Mesenchymal stem cell (in vitro differentiated cells and primary cell): Measurements from ENCODE around the gene KIF1A.

Source experiments
- DNase-seq: peaks from one replicate; pipeline ENCODE4 v3.0.0-alpha.2; 2013
- H2AFZ ChIP-seq: one replicate; pipeline ENCODE4 v1.6.1; 2013; ENCODE audit warnings: low read depth, mild to moderate bottlenecking, control low read depth, inconsistent platforms, low read length, moderate library complexity
- H2AK5ac ChIP-seq: 2 replicates; pipeline ENCODE4 v1.6.1; 2013; ENCODE audit warnings: low read length, moderate library complexity, mild to moderate bottlenecking, inconsistent platforms; ENCODE audit not compliant: severe bottlenecking
- H2BK120ac ChIP-seq: one replicate; pipeline ENCODE4 v1.6.1; 2013; ENCODE audit warnings: low read depth, mild to moderate bottlenecking, inconsistent platforms, low read length, moderate library complexity
- H2BK12ac ChIP-seq, 2 experiments: one replicate each; pipeline ENCODE4 v1.6.1; 2013; ENCODE audit warnings: inconsistent platforms in 2 of 2, low read length in 2 of 2, mild to moderate bottlenecking in 2 of 2, moderate library complexity in 2 of 2, control low read depth in 1 of 2
- H2BK15ac ChIP-seq: one replicate; pipeline ENCODE4 v1.6.1; 2013; ENCODE audit warnings: mild to moderate bottlenecking, low read depth, inconsistent platforms; ENCODE audit not compliant: poor library complexity, severe bottlenecking
- H2BK5ac ChIP-seq: 2 replicates; pipeline ENCODE4 v1.6.1; 2013; ENCODE audit warnings: low read depth, mild to moderate bottlenecking, low read length, control low read depth, inconsistent platforms; ENCODE audit not compliant: poor library complexity, severe bottlenecking
- H3K14ac ChIP-seq, 2 experiments: one replicate each; pipeline ENCODE4 v1.6.1; 2013; ENCODE audit warnings: inconsistent platforms in 2 of 2, low read length in 2 of 2, control low read depth in 1 of 2, mild to moderate bottlenecking in 1 of 2, moderate library complexity in 1 of 2
- H3K18ac ChIP-seq, 2 experiments: one replicate each; pipeline ENCODE4 v1.6.1; 2013; ENCODE audit warnings: inconsistent platforms in 2 of 2, low read length in 2 of 2, control low read depth in 1 of 2, low read depth in 1 of 2, mild to moderate bottlenecking in 1 of 2
- H3K23ac ChIP-seq, 2 experiments: one replicate each; pipeline ENCODE4 v1.6.1; 2013; ENCODE audit warnings: inconsistent platforms in 2 of 2, low read length in 2 of 2, mild to moderate bottlenecking in 2 of 2, moderate library complexity in 2 of 2, control low read depth in 1 of 2
- H3K27ac ChIP-seq: 2 replicates; pipeline ENCODE4 v1.5.1; 2013; ENCODE audit warnings: mild to moderate bottlenecking, moderate library complexity, low read length, control low read depth, inconsistent platforms; ENCODE audit not compliant: poor library complexity, severe bottlenecking
- H3K27me3 ChIP-seq, 2 experiments: 2 replicates each; pipeline versions ENCODE4 v1.6.1 to v1.7.0; 2013; ENCODE audit warnings: low read length in 2 of 2, mild to moderate bottlenecking in 2 of 2, moderate library complexity in 2 of 2, control low read depth in 1 of 2, inconsistent platforms in 1 of 2; ENCODE audit not compliant: control insufficient read depth in 1 of 2, insufficient read depth in 1 of 2
- H3K36me3 ChIP-seq, 2 experiments: 2 replicates each; pipeline versions ENCODE4 v1.6.1 to v1.7.0; 2013; ENCODE audit warnings: low read length in 2 of 2, control low read depth in 1 of 2, inconsistent platforms in 1 of 2, low read depth in 1 of 2, mild to moderate bottlenecking in 1 of 2; ENCODE audit not compliant: insufficient read depth in 2 of 2, control insufficient read depth in 1 of 2
- H3K4ac ChIP-seq, 2 experiments: one replicate each; pipeline ENCODE4 v1.6.1; 2013; ENCODE audit warnings: inconsistent platforms in 2 of 2, low read length in 2 of 2, mild to moderate bottlenecking in 2 of 2, moderate library complexity in 2 of 2, control low read depth in 1 of 2, low read depth in 1 of 2
- H3K4me1 ChIP-seq: 2 replicates; pipeline ENCODE4 v1.6.1; 2013; ENCODE audit warnings: low read depth, low read length, control low read depth; ENCODE audit not compliant: control insufficient read depth, insufficient read depth
- H3K4me2 ChIP-seq: 2 replicates; pipeline ENCODE4 v1.6.1; 2013; ENCODE audit warnings: low read length, mild to moderate bottlenecking, inconsistent platforms; ENCODE audit not compliant: poor library complexity, severe bottlenecking
- H3K4me3 ChIP-seq, 2 experiments: 2 replicates each; pipeline versions ENCODE4 v1.5.1 to v1.7.0; 2013; ENCODE audit warnings: low read length in 2 of 2, mild to moderate bottlenecking in 2 of 2, control low read depth in 1 of 2, low read depth in 1 of 2; ENCODE audit not compliant: insufficient read depth in 1 of 2
- H3K79me1 ChIP-seq: replicated peaks from 2 replicates; pipeline ENCODE4 v1.6.1; 2013; ENCODE audit warnings: mild to moderate bottlenecking, control low read depth, low read length, inconsistent platforms; ENCODE audit not compliant: poor library complexity, severe bottlenecking
- H3K9ac ChIP-seq: 2 replicates; pipeline ENCODE4 v1.7.0; 2013; ENCODE audit warnings: mild to moderate bottlenecking, low read length, moderate library complexity
- H3K9me3 ChIP-seq: 2 replicates; pipeline ENCODE4 v1.7.0; 2013; ENCODE audit warnings: mild to moderate bottlenecking, low read length; ENCODE audit not compliant: control insufficient read depth
- H4K8ac ChIP-seq: one replicate; pipeline ENCODE4 v1.6.1; 2013; ENCODE audit warnings: inconsistent platforms, mild to moderate bottlenecking, low read length, moderate library complexity
- H4K91ac ChIP-seq: one replicate; pipeline ENCODE4 v1.6.1; 2013; ENCODE audit warnings: mild to moderate bottlenecking, low read length, inconsistent platforms
- WGBS: methylation state at CpG from one replicate; pipeline ENCODE4 v1.1.7; 2013; ENCODE audit warnings: mixed read lengths; 5-methylcytosine and 5-hydroxymethylcytosine counted together

The KIF1A gene

GRCh38 chr2:240810199-240810598 lies 9.8 kb downstream of the KIF1A start:
- no peak overlapping the region for H3K18ac ChIP-seq
- H3K23ac ChIP-seq, result no peak overlapping the region
- no peak overlapping the region for H3K9ac ChIP-seq
- no peak overlapping the region for H3K27ac ChIP-seq
- no peak overlapping the region for H2BK15ac ChIP-seq
- H3K36me3 ChIP-seq, result no peaks in the 10 kb centered on the region
- H3K4me3 ChIP-seq, result no peak overlapping the region
- DNase-seq, result no peak
- no peak overlapping the region for H2AK5ac ChIP-seq
- no peak overlapping the region for H3K14ac ChIP-seq
- 84% methylated on average over 4 of the region's 6 CpGs for WGBS
- H2AFZ ChIP-seq, result no peak overlapping the region
- H3K4me1 ChIP-seq, result no peaks in the 10 kb centered on the region
- H3K4ac ChIP-seq, result no peak overlapping the region
- H4K91ac ChIP-seq, result no peak overlapping the region
- no peak overlapping the region for H4K8ac ChIP-seq
- H2BK5ac ChIP-seq, result no peak overlapping the region
- H3K9me3 ChIP-seq, result peaks cover 18% of the 10 kb centered on the region
- H3K27me3 ChIP-seq, result peaks cover 0 to 32% of the 10 kb centered on the region in 2 experiments
- H2BK12ac ChIP-seq, result no peak overlapping the region
- H3K79me1 ChIP-seq, result no peaks in the 10 kb centered on the region
- H2BK120ac ChIP-seq, result no peak overlapping the region
- no peak overlapping the region for H3K4me2 ChIP-seq

- no peak overlapping the region for H3K9ac ChIP-seq
- H3K36me3 ChIP-seq, result no peaks in the 10 kb centered on the region
- no peak overlapping the region for H3K4me3 ChIP-seq
- H3K79me1 ChIP-seq, result no peaks in the 10 kb centered on the region
- H3K4ac ChIP-seq, result no peak overlapping the region
- H2BK120ac ChIP-seq, result no peak overlapping the region
- H3K9me3 ChIP-seq, result peaks cover 15% of the 10 kb centered on the region
- 90% methylated on average over 5 of the region's 9 CpGs for WGBS
- no peak overlapping the region for H3K18ac ChIP-seq
- H4K91ac ChIP-seq, result no peak overlapping the region
- H2BK12ac ChIP-seq, result no peak overlapping the region
- no peak overlapping the region for H2AK5ac ChIP-seq
- H3K27ac ChIP-seq, result no peak overlapping the region
- peaks cover 0 to 35% of the 10 kb centered on the region in 2 experiments for H3K27me3 ChIP-seq
- H3K4me1 ChIP-seq, result no peaks in the 10 kb centered on the region
- no peak overlapping the region for H2BK5ac ChIP-seq
- H3K23ac ChIP-seq, result no peak overlapping the region
- H3K4me2 ChIP-seq, result no peak overlapping the region
- H2BK15ac ChIP-seq, result no peak overlapping the region
- no peak overlapping the region for H4K8ac ChIP-seq
- no peak for DNase-seq
- H2AFZ ChIP-seq, result no peak overlapping the region
- H3K14ac ChIP-seq, result no peak overlapping the region
Observed at GRCh38 chr2:240809276-240809675, 10.7 kb downstream of the KIF1A start.

- Histone ChIP-seq H3K27ac (no peak overlapping the region), H3K9me3 (peaks cover 9% of the 10 kb centered on the region), H3K14ac (no peak overlapping the region), H2BK12ac (no peak overlapping the region), H3K9ac (no peak overlapping the region), H2BK5ac (no peak overlapping the region), H4K91ac (no peak overlapping the region), H3K4me1 (no peaks in the 10 kb centered on the region), H3K79me1 (no peaks in the 10 kb centered on the region), H4K8ac (no peak overlapping the region), H2BK15ac (no peak overlapping the region), H3K4me2 (no peak overlapping the region), H2BK120ac (no peak overlapping the region), H3K18ac (no peak overlapping the region), H3K4ac (no peak overlapping the region), H2AK5ac (no peak overlapping the region), H3K4me3 (no peak overlapping the region), H3K27me3 (peaks cover 0 to 53% of the 10 kb centered on the region in 2 experiments), H3K36me3 (no peaks in the 10 kb centered on the region), H2AFZ (no peak overlapping the region), H3K23ac (no peak overlapping the region)
- no peak for DNase-seq
- 61% methylated on average over 2 of the region's 2 CpGs for WGBS
Observed at GRCh38 chr2:240806459-240806858, 13.6 kb downstream of the KIF1A start.

- Histone ChIP-seq H3K27me3 (peaks cover 0 to 57% of the 10 kb centered on the region in 2 experiments), H3K18ac (no peak overlapping the region), H2BK12ac (no peak overlapping the region), H3K4ac (no peak overlapping the region), H3K4me1 (no peaks in the 10 kb centered on the region), H2BK5ac (no peak overlapping the region), H3K36me3 (no peaks in the 10 kb centered on the region), H2BK15ac (no peak overlapping the region), H3K23ac (no peak overlapping the region), H3K4me3 (no peak overlapping the region), H4K91ac (no peak overlapping the region), H2AK5ac (no peak overlapping the region), H3K9me3 (peaks cover 13% of the 10 kb centered on the region), H3K4me2 (no peak overlapping the region), H2AFZ (no peak overlapping the region), H3K9ac (no peak overlapping the region), H4K8ac (no peak overlapping the region), H3K27ac (no peak overlapping the region), H2BK120ac (no peak overlapping the region), H3K79me1 (no peaks in the 10 kb centered on the region), H3K14ac (no peak overlapping the region)
- no peak for DNase-seq
- WGBS, result 88% methylated on average over 4 of the region's 4 CpGs
Observed at GRCh38 chr2:240806006-240806405, 14.0 kb downstream of the KIF1A start.
